Stimulated activated CD4-positive, alpha-beta T cell treated with anti-CD3 and anti-CD28 coated beads, Interleukin-4, amount 100 ng/mL, for 24 hours (primary cell): ENCODE data around the gene PPP6R2.
"Not testable (repeated sequence)": the region's sequence is repeated elsewhere in the genome, so short reads cannot be mapped to it uniquely, and the experiment has no call there.

ENCODE experiments used
- DNase-seq: peaks from one replicate; pipeline ENCODE4 v3.0.0-alpha.2; 2020

The PPP6R2 gene

DNA sequence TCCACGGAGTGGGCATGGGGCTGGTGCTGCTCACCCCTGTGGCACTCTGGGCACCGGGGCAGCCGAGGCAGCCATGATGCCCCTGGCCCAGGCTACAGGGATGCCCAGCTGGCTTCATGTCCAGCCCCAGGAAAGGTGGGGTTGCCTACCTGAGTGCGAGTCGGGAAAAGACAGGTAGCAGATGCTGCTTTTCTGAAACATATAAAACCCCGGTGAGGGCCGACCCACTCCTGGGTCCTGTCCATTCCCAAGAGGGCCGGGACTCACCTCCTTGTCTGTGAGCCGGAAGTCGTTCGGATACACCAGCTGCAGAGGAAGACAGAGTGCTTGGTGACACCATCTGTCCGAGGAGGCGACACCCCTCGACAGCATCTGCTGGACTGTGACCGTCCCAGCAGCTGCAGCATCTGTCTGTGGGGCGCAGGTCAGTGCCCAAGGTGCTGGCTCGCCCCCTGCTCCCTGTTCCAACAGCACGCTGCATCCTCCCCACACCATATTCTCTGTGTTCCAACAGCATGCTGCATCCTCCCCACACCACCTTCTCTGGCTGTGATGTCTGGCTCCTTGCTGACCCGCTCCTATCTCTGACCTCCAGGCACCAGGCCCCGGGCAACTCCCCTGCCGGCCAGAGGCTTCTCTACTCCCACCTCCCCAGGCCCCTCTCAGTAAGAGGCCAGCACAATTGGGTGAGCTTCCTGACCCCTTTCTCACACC lies 24.3 kb upstream of the PPP6R2 start:
- DNase-seq = no peak

- no peak for DNase-seq
Observed at GRCh38 chr22:50319503-50319951, 23.6 kb upstream of the PPP6R2 start.

- no peak for DNase-seq
Observed at GRCh38 chr22:50320116-50320515, 23.0 kb upstream of the PPP6R2 start.

DNA sequence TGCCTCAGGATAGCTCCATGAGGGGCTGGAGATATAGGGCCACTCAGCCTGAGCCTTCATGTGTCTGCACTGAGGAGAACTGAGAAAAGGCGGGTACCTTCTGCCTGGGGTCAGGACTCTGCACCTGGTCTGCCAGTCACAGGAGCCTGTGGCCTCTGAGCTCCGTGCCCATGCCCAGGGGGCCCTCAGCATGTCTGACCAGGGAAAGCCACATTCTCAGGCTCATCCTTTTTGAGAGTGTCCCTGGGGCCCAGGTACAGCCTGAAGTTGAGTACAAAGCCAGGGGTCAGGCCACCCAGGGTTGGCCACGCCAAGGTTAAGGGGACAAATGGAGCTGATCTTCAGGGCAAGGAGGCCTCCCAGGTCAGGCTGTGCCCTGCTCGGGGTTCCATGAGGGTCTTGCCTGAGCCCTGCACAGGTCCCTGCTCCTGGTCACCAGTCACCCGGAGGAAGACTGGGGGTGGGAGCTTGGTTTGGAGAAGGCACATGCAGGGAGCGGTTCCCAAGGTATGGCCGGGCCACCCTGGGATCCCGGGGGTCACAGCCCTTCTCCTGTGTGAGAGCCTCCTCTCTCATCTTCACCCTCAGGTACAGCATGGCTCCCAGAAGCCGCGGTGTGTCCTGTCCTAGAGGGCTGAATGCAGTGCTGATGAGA lies 22.3 kb upstream of the PPP6R2 start:
- no peak for DNase-seq

DNA sequence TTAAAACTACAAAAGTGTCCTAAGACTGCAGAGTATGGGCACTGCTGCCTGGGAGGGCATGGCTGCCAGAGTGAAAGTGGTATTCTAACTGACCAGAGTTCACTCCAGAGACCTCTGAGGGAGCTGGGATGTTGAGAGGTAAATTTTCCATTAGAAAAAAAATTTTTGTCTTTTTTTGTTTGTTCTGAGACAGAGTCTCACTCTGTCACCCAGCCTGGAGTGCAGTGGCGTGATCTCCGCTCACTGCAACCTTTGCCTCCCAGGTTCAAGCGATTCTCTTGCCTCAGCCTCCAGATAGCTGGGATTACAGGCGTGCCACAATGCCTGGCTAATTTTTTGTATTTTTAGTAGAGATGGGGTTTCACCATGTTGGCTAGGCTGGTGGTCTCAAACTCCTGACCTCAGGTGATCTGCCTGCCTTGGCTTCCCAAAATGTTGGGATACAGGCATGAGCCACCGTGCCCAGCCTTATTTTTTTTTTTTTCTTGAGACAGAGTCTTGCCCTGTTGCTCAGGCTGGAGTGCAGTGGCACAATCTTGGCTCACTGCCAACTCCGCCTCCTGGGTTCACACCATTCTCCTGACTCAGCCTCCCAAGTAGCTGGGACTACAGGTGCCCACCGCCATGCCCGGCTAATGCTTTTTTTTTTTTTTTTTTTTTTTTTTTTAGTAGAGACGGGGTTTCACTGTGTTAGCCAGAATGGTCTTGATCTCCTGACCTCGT lies 20.6 kb upstream of the PPP6R2 start:
- DNase-seq = not testable (repeated sequence)

GRCh38 chr22:50323900-50324299 lies 19.2 kb upstream of the PPP6R2 start:
- no peak for DNase-seq

- DNase-seq = no peak
Observed at GRCh38 chr22:50325444-50326224, 17.5 kb upstream of the PPP6R2 start.

- DNase-seq = no peak
Observed at GRCh38 chr22:50326225-50326955, 16.7 kb upstream of the PPP6R2 start.

- peak; percentile 61 for DNase-seq
Observed at GRCh38 chr22:50326956-50327710, 16.0 kb upstream of the PPP6R2 start, which contains the start of gene DENND6B. DENND6B (minus strand) TSS chr22:50327012; CDS start chr22:50326988, 24 bp downstream.

GRCh38 chr22:50327711-50328019 lies 15.5 kb upstream of the PPP6R2 start:
- no peak for DNase-seq

DNA sequence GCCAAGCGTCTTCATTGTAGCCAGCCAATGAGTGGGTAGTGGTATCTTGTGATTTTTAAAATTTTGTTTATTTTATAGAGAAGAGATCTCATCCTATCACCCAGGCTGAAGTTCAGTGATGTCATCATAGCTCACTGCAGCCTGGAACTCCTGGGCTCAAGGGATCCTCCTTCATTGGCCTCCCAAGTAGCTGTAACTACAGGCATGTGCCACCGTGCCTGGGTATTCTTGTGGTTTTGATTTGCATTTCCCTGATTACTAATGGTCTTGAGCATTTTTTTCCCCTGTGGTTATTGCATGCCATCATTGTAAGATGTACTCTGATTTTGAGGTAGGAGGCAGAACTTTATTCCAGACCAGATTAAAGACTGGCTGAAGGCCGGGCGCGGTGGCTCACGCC lies 13.9 kb upstream of the PPP6R2 start:
- DNase-seq = peak; percentile 31

DNA sequence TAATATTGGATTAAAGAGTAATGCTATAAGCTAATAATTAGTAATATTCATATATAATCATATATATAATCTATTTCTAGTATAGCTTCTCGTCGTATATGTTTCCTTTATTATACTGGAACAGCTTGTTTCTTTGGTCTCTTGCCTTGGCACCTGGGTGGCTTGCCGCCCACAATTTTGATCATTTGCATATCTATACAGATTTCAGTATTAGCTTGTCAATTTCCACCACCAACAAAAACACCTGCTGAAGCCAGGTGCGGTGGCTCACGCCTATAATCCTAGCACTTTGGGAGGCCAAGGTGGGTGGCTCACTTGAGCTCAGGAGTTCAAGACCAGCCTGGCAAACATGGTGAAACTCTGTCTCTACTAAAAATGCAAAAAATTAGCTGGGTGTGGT lies 8.7 kb upstream of the PPP6R2 start:
- not testable (repeated sequence) for DNase-seq

DNA sequence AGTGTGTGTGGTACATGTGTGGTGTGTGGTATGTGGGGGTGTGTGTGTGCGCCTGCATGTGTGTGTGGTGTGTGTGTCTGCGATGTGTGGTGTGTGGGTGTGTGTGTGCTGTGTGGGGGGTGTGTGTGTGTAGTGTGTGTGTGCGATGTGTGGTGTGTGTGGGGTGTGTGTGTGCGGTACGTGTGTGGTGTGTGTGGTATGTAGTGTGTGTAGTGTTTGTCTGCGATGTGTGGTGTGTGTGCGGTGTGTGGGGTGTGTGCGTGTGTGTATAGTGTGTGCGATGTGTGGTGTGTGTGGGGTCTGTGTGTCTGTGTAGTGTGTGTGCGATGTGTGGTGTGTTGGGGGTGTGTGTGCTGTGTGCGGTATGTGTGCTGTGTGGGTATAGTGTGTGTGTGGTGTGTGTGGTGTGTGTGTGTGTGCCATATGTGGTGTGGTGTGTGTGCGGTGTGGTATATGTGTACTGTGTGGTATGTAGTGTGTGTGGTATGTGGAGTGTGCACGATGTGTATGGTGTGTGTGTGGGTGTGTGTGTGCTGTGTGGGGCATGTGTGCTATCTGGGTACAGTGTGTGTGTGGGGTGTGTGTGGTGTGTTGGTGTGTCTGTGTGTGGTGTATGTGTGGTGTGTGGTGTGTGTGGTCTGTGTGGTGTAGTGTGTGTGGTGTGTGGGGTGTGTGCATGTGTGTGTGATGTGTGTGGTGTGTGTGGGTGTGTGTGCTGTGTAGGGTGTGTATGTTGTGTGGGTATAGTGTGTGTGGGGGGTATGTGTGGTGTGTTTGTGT lies 5.7 kb upstream of the PPP6R2 start:
- DNase-seq = no peak

DNA sequence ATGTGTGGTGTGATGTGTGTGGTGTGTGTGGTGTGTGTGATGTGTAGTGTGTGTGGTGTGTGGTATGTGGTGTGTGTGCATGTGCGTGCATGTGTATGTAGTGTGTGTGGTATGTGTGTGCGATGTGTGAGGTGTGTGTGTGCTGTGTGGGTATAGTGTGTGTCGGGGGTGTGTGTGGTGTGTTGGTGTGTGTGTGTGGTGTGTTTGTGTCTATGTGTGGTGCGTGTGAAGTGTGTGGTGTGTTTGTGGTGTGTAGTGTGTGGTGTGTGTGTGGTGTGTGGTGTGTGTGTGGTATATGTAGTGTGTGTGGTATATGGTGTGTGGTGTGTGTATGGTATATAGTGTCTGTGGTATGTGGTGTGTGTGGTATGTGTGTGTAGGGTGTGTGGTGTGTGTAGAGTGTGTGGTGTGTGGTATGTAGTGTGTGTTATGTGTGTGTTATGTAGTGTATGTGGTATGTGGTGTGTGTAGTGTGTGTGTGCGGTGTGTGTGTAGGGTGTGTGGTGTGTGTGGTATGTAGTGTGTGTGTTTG lies 5.0 kb upstream of the PPP6R2 start:
- DNase-seq = no peak

DNA sequence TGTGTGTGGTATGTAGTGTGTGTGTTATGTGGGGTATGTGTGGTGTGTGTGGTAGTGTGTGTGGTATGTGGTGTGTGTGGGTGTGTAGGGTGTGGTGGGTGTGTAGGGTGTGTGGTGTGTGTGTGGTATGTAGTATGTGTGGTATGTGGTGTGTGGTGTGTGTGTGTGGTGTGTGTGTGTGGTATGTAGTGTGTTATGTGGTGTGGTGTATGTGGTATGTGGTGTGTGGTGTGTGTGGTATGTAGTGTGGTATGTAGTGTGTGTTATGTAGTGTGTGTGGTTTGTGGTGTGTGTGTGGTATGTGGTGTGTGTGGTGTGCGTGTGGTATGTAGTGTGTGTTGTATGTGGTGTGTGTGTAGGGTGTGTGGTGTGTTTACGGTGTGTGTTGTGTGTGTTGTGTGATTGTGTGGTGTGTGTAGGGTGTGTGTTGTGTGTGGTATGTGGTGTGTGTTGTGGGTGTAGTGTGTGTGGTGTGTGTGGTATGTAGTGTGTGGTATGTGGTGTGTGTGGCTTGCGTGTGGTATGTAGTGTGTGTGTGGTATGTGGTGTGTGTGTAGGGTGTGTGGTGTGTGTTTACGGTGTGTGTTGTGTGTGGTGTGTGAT lies 4.2 kb upstream of the PPP6R2 start:
- no peak for DNase-seq

GRCh38 chr22:50339945-50340879 lies 2.9 kb upstream of the PPP6R2 start:
- no peak for DNase-seq

DNA sequence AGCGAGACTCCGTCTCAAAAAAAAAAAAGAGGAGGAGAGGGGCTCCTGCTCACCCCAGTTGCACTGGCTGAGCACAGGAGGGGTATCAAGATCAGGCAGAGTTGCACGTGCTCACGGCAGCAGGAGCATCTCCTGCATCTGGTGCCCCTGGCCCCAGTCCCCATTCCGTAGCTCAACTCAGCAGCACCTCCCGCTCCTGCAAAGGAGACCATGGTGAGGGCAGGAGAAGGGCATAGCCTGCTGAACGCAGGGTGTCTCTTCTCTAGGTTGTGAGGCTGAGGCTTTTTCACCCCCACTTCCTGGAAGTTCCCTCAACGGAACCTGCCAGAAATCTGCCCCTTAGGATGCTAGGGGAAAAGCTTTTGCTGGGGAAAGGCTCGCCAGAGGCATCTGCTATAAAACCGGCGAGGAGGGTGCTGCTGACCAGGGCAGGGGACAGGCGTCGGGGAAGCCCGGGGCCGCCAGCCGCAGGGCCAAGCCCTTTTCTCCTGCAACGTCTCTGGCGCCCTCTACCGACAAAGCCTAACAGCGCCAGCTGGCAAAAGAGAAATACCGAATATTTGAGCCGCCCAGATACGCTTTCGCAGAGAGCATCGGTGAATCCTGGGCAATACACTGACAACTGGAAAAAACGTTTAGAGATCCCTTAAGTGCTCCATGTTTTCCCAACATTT lies 1.0 kb upstream of the PPP6R2 start:
- peak; percentile 93 for DNase-seq

DNA sequence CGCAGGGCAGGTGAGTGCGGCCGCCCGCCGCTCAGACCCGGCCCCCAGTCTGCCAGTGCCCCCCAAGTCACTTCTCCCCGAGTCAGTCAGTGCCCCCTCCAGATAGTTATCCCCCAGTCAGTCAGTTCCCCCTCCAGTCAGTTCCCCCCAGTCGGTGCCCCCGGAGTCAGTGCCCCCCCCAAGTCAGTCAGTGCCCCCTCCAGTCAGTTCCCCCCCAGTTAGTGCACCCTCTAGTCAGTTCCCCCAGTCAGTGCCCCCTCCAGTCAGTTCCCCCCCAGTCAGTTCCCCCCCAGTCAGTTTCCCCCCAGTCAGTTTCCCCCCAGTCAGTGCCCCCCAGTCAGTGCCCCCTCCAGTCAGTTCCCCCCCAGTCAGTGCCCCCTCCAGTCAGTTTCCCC lies 411 bp downstream of the PPP6R2 start:
- DNase-seq = no peak
